Central memory CD8-positive, alpha-beta T cell (primary cell): ENCODE data around the gene FAM83G.
"Not testable (repeated sequence)": the region's sequence is repeated elsewhere in the genome, so short reads cannot be mapped to it uniquely, and the experiment has no call there.

Experiments used
- ATAC-seq: fragments of 150-1000 bp; cut with Tn5 transposase; replicated peaks from 2 replicates; pipeline ENCODE4 v1.10.0; 2022; ENCODE audit warnings: mild to moderate bottlenecking, moderate FRiP score, moderate number of reproducible peaks; ENCODE audit not compliant: poor library complexity, severe bottlenecking; ENCODE audit errors: extremely low read depth
- DNase-seq, 2 donors: peaks; one replicate each; pipeline ENCODE4 v3.0.0; 2021; ENCODE audit warnings: low spot score in 2 of 2
- H3K27ac Mint-ChIP-seq: one replicate; pipeline ENCODE4 v1.8.0; 2022; ENCODE audit warnings: low read depth, mild to moderate bottlenecking, moderate library complexity, mixed read lengths
- H3K27me3 Mint-ChIP-seq: one replicate; pipeline ENCODE4 v1.8.0; 2022; ENCODE audit warnings: mixed read lengths
- H3K36me3 Mint-ChIP-seq: one replicate; pipeline ENCODE4 v1.8.0; 2022; ENCODE audit warnings: mild to moderate bottlenecking, moderate library complexity, mixed read lengths; ENCODE audit not compliant: insufficient read depth
- H3K4me1 Mint-ChIP-seq: one replicate; pipeline ENCODE4 v1.8.0; 2022; ENCODE audit warnings: mixed read lengths
- H3K4me3 Mint-ChIP-seq: one replicate; pipeline ENCODE4 v1.8.0; 2022; ENCODE audit warnings: mild to moderate bottlenecking, moderate library complexity, mixed read lengths
- H3K9me3 Mint-ChIP-seq: one replicate; pipeline ENCODE4 v1.8.0; 2022; ENCODE audit warnings: mixed read lengths

The FAM83G gene

GRCh38 chr17:18937981-18938691 lies 66.4 kb downstream of the FAM83G start:
- H3K4me3 Mint-ChIP-seq: no peak overlapping the region
- no peaks in the 10 kb centered on the region for H3K9me3 Mint-ChIP-seq
- peaks cover 1% of the 10 kb centered on the region for H3K4me1 Mint-ChIP-seq
- H3K27me3 Mint-ChIP-seq: peaks cover 23% of the 10 kb centered on the region
- DNase-seq (no peak), ATAC-seq (no peak)
- no peaks in the 10 kb centered on the region for H3K36me3 Mint-ChIP-seq
- no peak overlapping the region for H3K27ac Mint-ChIP-seq

DNA sequence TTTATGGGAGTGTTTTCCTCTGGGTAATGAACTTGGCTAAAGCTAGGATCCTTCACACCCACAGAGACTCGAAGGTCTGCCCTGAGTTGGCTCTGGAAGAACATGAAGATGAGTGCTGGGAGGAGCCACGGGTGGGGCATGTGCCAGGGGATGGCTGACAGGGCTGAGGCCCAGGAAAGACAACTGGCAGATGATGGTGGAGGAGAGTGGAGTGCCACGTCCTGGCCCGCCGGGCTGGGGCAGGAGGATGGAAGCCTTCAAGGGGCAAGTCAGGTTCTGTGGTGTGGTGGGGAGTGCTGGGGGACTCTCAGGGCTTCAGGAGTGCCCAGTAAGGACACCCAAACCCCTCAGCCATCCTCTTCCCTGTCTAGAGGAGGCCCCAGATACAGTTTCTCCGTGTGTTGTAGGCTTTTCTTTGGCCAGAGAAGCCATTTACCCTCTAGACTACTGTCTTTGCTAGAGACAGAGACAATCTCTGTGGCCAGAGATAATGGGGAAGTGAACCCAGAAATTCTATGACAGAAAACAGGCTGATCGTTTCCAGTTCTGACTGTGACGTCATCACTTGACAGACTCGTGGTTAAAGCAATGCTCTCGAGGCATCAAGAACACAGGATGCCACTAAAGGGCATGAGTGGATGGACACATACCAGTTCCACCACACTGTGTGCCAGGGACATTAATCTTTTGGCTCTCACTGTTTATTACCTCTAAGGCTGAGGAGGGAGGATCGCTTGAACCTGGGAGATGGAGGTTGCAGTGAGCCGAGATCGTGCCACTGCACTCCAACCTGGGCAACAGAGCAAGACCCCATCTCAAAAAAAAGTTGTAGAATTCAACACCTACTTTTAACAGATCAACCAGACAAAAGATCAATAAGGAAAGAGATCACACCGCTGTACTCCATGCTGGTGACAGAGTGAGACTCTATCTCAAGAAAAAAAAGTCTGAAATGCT lies 71.2 kb downstream of the FAM83G start:
- H3K27me3 Mint-ChIP-seq: no peaks in the 10 kb centered on the region
- H3K27ac Mint-ChIP-seq: no peak overlapping the region
- H3K36me3 Mint-ChIP-seq: peaks cover 24% of the 10 kb centered on the region
- H3K4me3 Mint-ChIP-seq: no peak overlapping the region
- no peaks in the 10 kb centered on the region for H3K9me3 Mint-ChIP-seq
- ATAC-seq (no peak), DNase-seq (no peak)
- peaks cover 8% of the 10 kb centered on the region for H3K4me1 Mint-ChIP-seq

GRCh38 chr17:18932360-18933055 lies 72.1 kb downstream of the FAM83G start:
- DNase-seq (no peak), ATAC-seq (peak; percentile 54)
- peaks cover 24% of the 10 kb centered on the region for H3K36me3 Mint-ChIP-seq
- no peak overlapping the region for H3K4me3 Mint-ChIP-seq
- H3K27me3 Mint-ChIP-seq: no peaks in the 10 kb centered on the region
- no peak overlapping the region for H3K27ac Mint-ChIP-seq
- H3K4me1 Mint-ChIP-seq: peaks cover 8% of the 10 kb centered on the region
- H3K9me3 Mint-ChIP-seq: no peaks in the 10 kb centered on the region

GRCh38 chr17:18928628-18929125 lies 75.9 kb downstream of the FAM83G start:
- H3K4me3 Mint-ChIP-seq: no peak overlapping the region
- H3K27me3 Mint-ChIP-seq: no peaks in the 10 kb centered on the region
- DNase-seq: no peak
- H3K4me1 Mint-ChIP-seq: peaks cover 15% of the 10 kb centered on the region
- H3K27ac Mint-ChIP-seq: no peak overlapping the region
- no peaks in the 10 kb centered on the region for H3K9me3 Mint-ChIP-seq
- no peak for ATAC-seq
- H3K36me3 Mint-ChIP-seq: peaks cover 32% of the 10 kb centered on the region

DNA sequence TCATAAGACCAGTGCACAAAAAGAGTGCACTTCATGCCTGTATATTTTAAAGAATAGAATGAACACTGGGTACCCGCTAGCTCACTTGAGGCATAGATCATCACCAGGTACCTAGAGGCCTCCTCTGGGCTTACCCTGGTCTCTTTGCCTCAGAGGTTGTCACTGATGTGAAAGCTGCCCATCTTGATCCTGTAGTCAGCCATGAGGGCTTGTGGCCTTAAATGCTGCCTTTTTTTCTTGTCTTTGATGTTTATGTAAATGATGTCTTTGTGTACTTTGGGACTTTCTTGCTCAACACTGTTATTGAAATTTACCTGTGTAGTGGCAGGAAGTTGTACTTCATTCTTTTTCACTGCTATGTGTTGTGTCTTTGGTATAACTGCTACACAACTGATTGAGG lies 79.4 kb downstream of the FAM83G start:
- DNase-seq (no peak), ATAC-seq (no peak)
- Mint-ChIP-seq H3K27me3 (no peaks in the 10 kb centered on the region), H3K4me3 (no peak overlapping the region), H3K36me3 (peaks cover 18% of the 10 kb centered on the region), H3K27ac (no peak overlapping the region), H3K4me1 (peaks cover 22% of the 10 kb centered on the region), H3K9me3 (no peaks in the 10 kb centered on the region)

DNA sequence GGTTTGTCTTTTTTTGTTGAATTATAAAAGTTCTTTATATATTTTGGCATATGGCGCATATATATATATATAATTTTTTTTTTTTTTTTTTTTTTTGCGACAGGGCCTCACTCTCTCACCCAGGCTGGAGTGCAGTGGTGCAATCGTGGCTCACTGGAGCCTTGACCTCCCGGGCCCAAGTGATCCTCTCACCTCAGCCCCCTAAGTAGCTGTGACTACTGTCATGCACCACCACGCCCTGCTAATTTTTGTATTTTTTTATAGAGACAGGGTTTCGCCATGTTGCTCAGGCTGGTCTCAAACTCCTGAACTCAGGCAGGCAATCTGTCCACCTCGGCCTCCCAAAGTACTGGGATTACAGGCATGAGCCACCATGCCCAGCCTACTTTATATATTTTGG lies 82.0 kb downstream of the FAM83G start:
- H3K4me1 Mint-ChIP-seq: peaks cover 37% of the 10 kb centered on the region
- not testable (repeated sequence) for H3K4me3 Mint-ChIP-seq, H3K9me3 Mint-ChIP-seq, H3K27ac Mint-ChIP-seq, DNase-seq, ATAC-seq, H3K27me3 Mint-ChIP-seq
- H3K36me3 Mint-ChIP-seq: peaks cover 13% of the 10 kb centered on the region

GRCh38 chr17:18921912-18922451 lies 82.6 kb downstream of the FAM83G start:
- H3K36me3 Mint-ChIP-seq: peaks cover 15% of the 10 kb centered on the region
- ATAC-seq: no peak
- H3K4me3 Mint-ChIP-seq: peak overlapping the region; percentile 1

GRCh38 chr17:18921485-18921884 lies 83.1 kb downstream of the FAM83G start:
- ATAC-seq (no peak), DNase-seq (no peak)
- H3K36me3 Mint-ChIP-seq: peaks cover 15% of the 10 kb centered on the region
- no peaks in the 10 kb centered on the region for H3K27me3 Mint-ChIP-seq
- no peak overlapping the region for H3K4me3 Mint-ChIP-seq
- H3K9me3 Mint-ChIP-seq: no peaks in the 10 kb centered on the region
- H3K4me1 Mint-ChIP-seq: peaks cover 37% of the 10 kb centered on the region
- H3K27ac Mint-ChIP-seq: no peak overlapping the region

More at GRCh38 chr17:18921912-18922451, 82.6 kb downstream of the FAM83G start:
- no peak for DNase-seq
- Mint-ChIP-seq H3K4me1 (peaks cover 37% of the 10 kb centered on the region), H3K9me3 (no peaks in the 10 kb centered on the region), H3K27me3 (no peaks in the 10 kb centered on the region), H3K27ac (no peak overlapping the region)

DNA sequence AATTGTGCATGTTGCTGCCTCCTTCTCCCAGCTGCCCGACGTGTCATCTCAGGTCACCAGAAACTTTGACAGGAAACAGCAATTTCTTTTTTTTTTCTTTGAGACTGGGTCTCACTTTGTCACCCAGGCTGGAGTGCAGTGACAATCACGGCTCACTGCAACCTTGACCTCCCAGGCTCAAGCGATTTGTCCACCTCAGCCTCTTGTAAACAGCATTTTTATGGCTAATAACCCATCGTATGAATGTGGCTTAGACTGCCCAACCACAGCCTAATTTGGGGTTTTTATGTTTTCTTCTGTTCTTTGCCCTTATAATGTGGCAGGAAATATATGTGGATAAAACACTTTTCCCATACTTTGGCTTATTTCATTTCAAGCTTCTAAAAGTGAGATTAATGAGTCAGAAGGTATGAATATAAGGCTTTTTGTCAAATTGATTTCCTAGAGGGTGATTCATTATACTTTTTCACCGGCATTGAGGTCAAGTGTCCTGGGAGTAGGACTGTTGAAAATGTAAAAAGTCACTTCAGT lies 83.6 kb downstream of the FAM83G start:
- no peak overlapping the region for H3K27ac Mint-ChIP-seq
- DNase-seq: no peak
- H3K9me3 Mint-ChIP-seq: no peaks in the 10 kb centered on the region
- peaks cover 18% of the 10 kb centered on the region for H3K36me3 Mint-ChIP-seq
- no peak for ATAC-seq
- no peak overlapping the region for H3K4me3 Mint-ChIP-seq
- peaks cover 37% of the 10 kb centered on the region for H3K4me1 Mint-ChIP-seq
- H3K27me3 Mint-ChIP-seq: no peaks in the 10 kb centered on the region

DNA sequence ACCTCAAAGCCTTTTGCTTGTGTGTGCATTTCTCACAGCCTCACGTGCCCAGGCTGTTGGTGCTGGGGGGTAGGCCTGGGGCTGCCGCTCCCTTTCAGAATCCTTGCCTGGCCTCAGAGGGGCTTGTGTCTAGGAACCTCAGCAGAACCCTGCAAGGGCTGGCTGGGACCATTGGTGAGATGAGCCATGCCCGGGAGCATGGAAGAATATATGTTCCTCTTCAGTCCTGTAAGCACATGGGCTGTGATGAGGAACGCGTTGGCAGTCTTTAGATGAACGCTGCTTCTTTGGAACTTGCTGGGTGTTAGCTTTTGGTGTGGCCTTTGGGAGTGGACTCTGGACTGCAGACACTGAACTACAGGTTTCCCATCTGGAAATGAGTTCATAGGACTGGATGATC lies 84.6 kb downstream of the FAM83G start:
- H3K27ac Mint-ChIP-seq: no peak overlapping the region
- no peak for ATAC-seq
- no peak overlapping the region for H3K4me3 Mint-ChIP-seq
- H3K27me3 Mint-ChIP-seq: no peaks in the 10 kb centered on the region
- peaks cover 27% of the 10 kb centered on the region for H3K36me3 Mint-ChIP-seq
- no peak for DNase-seq
- no peaks in the 10 kb centered on the region for H3K9me3 Mint-ChIP-seq
- H3K4me1 Mint-ChIP-seq: peaks cover 31% of the 10 kb centered on the region
